Measurements from ENCODE around the gene CACNA1H.

- TF ChIP-seq CTCF (IDR thresholded peaks at IDR 0.05) = no peak
- no peak for TF ChIP-seq POLR2A (IDR thresholded peaks at IDR 0.05)
Measured at GRCh38 chr16:1159325-1159972, 6.5 kb downstream of the CACNA1H start.

Data from uterus (tissue), 2 donors.